Right lobe of liver (tissue), 4 donors: Measurements from ENCODE around the gene WDR45B.

Experiments used
- CTCF ChIP-seq, 4 donors: fragments of 200-600 bp in 3 of 4; fragments of 450-650 bp in 1 of 4; IDR thresholded peaks; one replicate each; pipeline versions ENCODE4 v1.5.1 to v1.8.0; 2016 to 2022; ENCODE audit warnings: antibody characterized with exemption in 4 of 4, mild to moderate bottlenecking in 2 of 4
- POLR2A ChIP-seq: fragments of 450-650 bp; IDR thresholded peaks from one replicate; pipeline ENCODE4 v1.6.1; 2017; ENCODE audit warnings: antibody characterized with exemption, mild to moderate bottlenecking
- donor health status: DM: no; HTN: no; CAD: no.
- donor health status: DM: no; HTN: no; CAD: no.
- donor health status: DM: no; HTN: yes; CAD: no.

- TF ChIP-seq CTCF (IDR thresholded peaks at IDR 0.05), result no peak
- no peak for TF ChIP-seq POLR2A
Measured at GRCh38 chr17:82588266-82589175, 59.7 kb downstream of the WDR45B start.
